GM12878 (cell line): Measurements from ENCODE around the gene CARMIL3. TPM values are rescaled to one million over a fixed set of nuclear protein-coding genes. Genes with fewer than 3 reads are reported as not detected.

ENCODE experiments used
- ATAC-seq: fragments of 200-7000 bp; cut with Tn5 transposase; 3 replicates; pipeline ENCODE4 v1.9.1; 2020; ENCODE audit warnings: mild to moderate bottlenecking, moderate library complexity
- BruUV-seq: library from RNA; stranded (reverse); fragments of 400-500 nt; replicated peaks from 2 replicates; lab custom pipeline; 2021; lab: Mats Ljungman, UMichigan
- CTCF ChIA-PET: fragments of 300-600 bp; sonication (Branson Sonifier 250); formaldehyde crosslinking; extraction: SDS; loops from one replicate; lab custom pipeline; 2021; ENCODE audit warnings: inconsistent platforms; lab: Yijun Ruan, JAX
- POLR2A ChIA-PET: fragments of 350-600 bp; formaldehyde crosslinking; extraction: SDS; loops from one replicate; lab custom pipeline; 2021; ENCODE audit warnings: inconsistent platforms; lab: Charles Lee
- RAD21 ChIA-PET: fragments of 300-600 bp; sonication (Branson Sonifier 250); formaldehyde crosslinking; loops from one replicate; lab custom pipeline; 2023; ENCODE audit warnings: antibody characterized with exemption; ENCODE audit not compliant: unreplicated experiment; lab: Charles Lee
- SMC1A ChIA-PET: fragments of 300-600 bp; sonication (Branson Sonifier 250); formaldehyde crosslinking; loops from one replicate; lab custom pipeline; 2023; ENCODE audit not compliant: unreplicated experiment, uncharacterized antibody; lab: Charles Lee
- DNase-seq: peaks from one replicate; pipeline ENCODE4 v3.0.0-alpha.2; 2011; ENCODE audit warnings: low read depth, low spot score
- FAIRE-seq: peaks from 3 replicates; lab custom pipeline; 2011; peaks lifted over from hg19 to GRCh38; lab: Jason Lieb, UNC
- H2AFZ ChIP-seq: 2 replicates; pipeline ENCODE4 v1.6.0; 2011; ENCODE audit warnings: low read depth, low read length, control low read depth; ENCODE audit not compliant: control insufficient read depth
- H3K27ac ChIP-seq: 2 replicates; pipeline ENCODE4 v1.5.1; 2011; ENCODE audit warnings: control low read depth; ENCODE audit not compliant: control insufficient read depth, insufficient read depth
- H3K27me3 ChIP-seq, 2 experiments: replicated peaks in 1 of 2; 2 replicates each; pipeline versions ENCODE4 v1.6.0 to v1.6.1; 2011; ENCODE audit warnings: low read length in 1 of 2; ENCODE audit not compliant: control insufficient read depth in 2 of 2, insufficient read depth in 2 of 2
- H3K36me3 ChIP-seq, 2 experiments: 2 replicates each; pipeline ENCODE4 v1.5.1; 2011; ENCODE audit warnings: low read length in 1 of 2; ENCODE audit not compliant: control insufficient read depth in 2 of 2, insufficient read depth in 2 of 2
- H3K4me1 ChIP-seq: 2 replicates; pipeline ENCODE4 v1.6.1; 2011; ENCODE audit warnings: mild to moderate bottlenecking, low read length, moderate library complexity, mixed read lengths; ENCODE audit not compliant: control insufficient read depth, insufficient read depth
- H3K4me2 ChIP-seq: 2 replicates; pipeline ENCODE4 v1.6.0; 2011; ENCODE audit warnings: control low read depth; ENCODE audit not compliant: control insufficient read depth, insufficient read depth
- H3K4me3 ChIP-seq: fragments of 200-600 bp; sonication (generic); 2 replicates; pipeline ENCODE4 v1.5.1; 2016
- H3K79me2 ChIP-seq: 2 replicates; pipeline ENCODE4 v1.6.0; 2011; ENCODE audit warnings: low read length; ENCODE audit not compliant: control insufficient read depth, insufficient read depth
- H3K9ac ChIP-seq: 2 replicates; pipeline ENCODE4 v1.8.0; 2011; ENCODE audit warnings: low read length, control low read depth, mixed read lengths; ENCODE audit not compliant: control insufficient read depth, insufficient read depth
- H3K9me3 ChIP-seq: replicated peaks from 3 replicates; pipeline ENCODE4 v1.5.1; 2011; ENCODE audit warnings: mild to moderate bottlenecking, low read length; ENCODE audit not compliant: control insufficient read depth, insufficient read depth
- H4K20me1 ChIP-seq: 2 replicates; pipeline ENCODE4 v1.6.0; 2011; ENCODE audit not compliant: control insufficient read depth, insufficient read depth
- ELK1 ChIP-seq: IDR thresholded peaks from 2 replicates; pipeline ENCODE4 v1.6.1; 2012; ENCODE audit warnings: low read depth, low read length, improper control_type of control experiment
- IRF5 ChIP-seq: fragments of 450-650 bp; IDR thresholded peaks from 2 replicates; pipeline ENCODE4 v1.6.1; 2017; ENCODE audit warnings: borderline replicate concordance
- NFXL1 ChIP-seq: fragments of 450-650 bp; IDR thresholded peaks from 2 replicates; pipeline ENCODE4 v1.6.1; 2017; ENCODE audit warnings: antibody characterized with exemption, mild to moderate bottlenecking, borderline replicate concordance
- WGBS: methylation state at CpG from one replicate; pipeline ENCODE4 v1.1.6; 2016; ENCODE audit warnings: low lambda C conversion rate; ENCODE audit not compliant: insufficient replicate concordance, insufficient coverage; ENCODE audit errors: missing lambda C conversion rate; 5-methylcytosine and 5-hydroxymethylcytosine counted together
- in situ Hi-C: fragments of 300-500 bp; cut with MboI; formaldehyde crosslinking; loops from 9 replicates; pipeline ENCODE4 v1.14.3; 2018; ENCODE audit warnings: mixed read lengths
- intact Hi-C: fragments of 100-400 bp; cut with micrococcal nuclease; formaldehyde crosslinking; loops from one replicate; pipeline ENCODE4 v1.14.2; 2022; ENCODE audit not compliant: unreplicated experiment
- polyA plus RNA-seq, 11 experiments: library from polyadenylated mRNA; depleted of rRNA in 4 of 11; unstranded in 6 of 11; stranded (reverse) in 5 of 11; fragments of >200 nt; fragmentation: Nextera tagmentation in 4 of 11; fragmentation: Illumina TruSeq in 1 of 11; extraction: Ambion mirVana in 4 of 11; extraction: Trizol in 1 of 11; gene quantifications; 1 replicate in 1 of 11; 2 replicates in 10 of 11; pipeline versions ENCODE4 v1.2.1 to v1.2.3, GENCODE V29; 2011 to 2016; ENCODE audit warnings: inconsistent platforms in 2 of 11, missing spikeins in 2 of 11, low read depth in 1 of 11
- total RNA-seq, 4 experiments: library from RNA; depleted of rRNA in 3 of 4; stranded (reverse); fragments of >200 nt in 3 of 4; fragmentation: Illumina TruSeq in 1 of 4; extraction: Trizol in 1 of 4; gene quantifications; 2 replicates each; pipeline versions ENCODE4 v1.2.1 to v1.2.3, GENCODE V29; 2013 to 2021

The CARMIL3 gene
- total and polyA plus RNA-seq, 10 of the 15 experiments (the other 5 are each of a cell fraction or from before 2014, with no cell fraction given) = 0.09 to 0.32 (median 0.25) TPM; not detected in 3

GRCh38 chr14:24087004-24087403 lies 35.2 kb downstream of the CARMIL3 start:
- FAIRE-seq (no peak), ATAC-seq (no peak)
- intact Hi-C loops = no loop called here

More at GRCh38 chr14:24087004-24087403, 35.2 kb downstream of the CARMIL3 start:
- RAD21 ChIA-PET = interaction anchor here (1.0 to 1.3 kb wide), 2 partner anchors 22 to 29 kb away, joined by 5 to 6 read pairs; no protein-coding TSS in a partner anchor
- Histone ChIP-seq H3K36me3 (no peaks in the 10 kb centered on the region), H3K79me2 (no peaks in the 10 kb centered on the region), H3K27me3 (no peaks in the 10 kb centered on the region), H3K4me3 (no peak overlapping the region), H3K4me2 (no peak overlapping the region), H3K27ac (no peak overlapping the region), H3K4me1 (0 out of 2 replicates have a peak, but pooled peaks cover under 1% of the 10 kb centered on the region), H4K20me1 (no peaks in the 10 kb centered on the region), H3K9ac (no peak overlapping the region), H2AFZ (no peak overlapping the region), H3K9me3 (no peaks in the 10 kb centered on the region)
- no peak for DNase-seq
- SMC1A ChIA-PET = interaction anchor here (1.1 to 2.6 kb wide), 2 partner anchors 21 to 74 kb away, joined by 3 to 8 read pairs; partner anchors contain the start of gene IRF9
- POLR2A ChIA-PET = interaction anchor here (1.0 kb wide), 1 partner anchor 20 kb away, joined by 3 read pairs; no protein-coding TSS in a partner anchor
- in situ Hi-C loops = loop anchor here (5.0 kb wide), 1 partner anchor 75 kb away; no protein-coding TSS in a partner anchor
- CTCF ChIA-PET = interaction anchor here (0.6 to 3.2 kb wide), 4 partner anchors 22 to 497 kb away, joined by 3 to 17 read pairs (median 4); partner anchors contain the start of gene IRF9
- TF ChIP-seq NFXL1 (no peak), IRF5 (0 out of 2 replicates have a peak, but pooled peaks have one; percentile 17), ELK1 (no peak)
- BruUV-seq = no TSS peak
- 17% methylated on average over 1 of the region's 1 CpG for WGBS
